Measurements from ENCODE around the gene NME3.

Gene NME3

DNA sequence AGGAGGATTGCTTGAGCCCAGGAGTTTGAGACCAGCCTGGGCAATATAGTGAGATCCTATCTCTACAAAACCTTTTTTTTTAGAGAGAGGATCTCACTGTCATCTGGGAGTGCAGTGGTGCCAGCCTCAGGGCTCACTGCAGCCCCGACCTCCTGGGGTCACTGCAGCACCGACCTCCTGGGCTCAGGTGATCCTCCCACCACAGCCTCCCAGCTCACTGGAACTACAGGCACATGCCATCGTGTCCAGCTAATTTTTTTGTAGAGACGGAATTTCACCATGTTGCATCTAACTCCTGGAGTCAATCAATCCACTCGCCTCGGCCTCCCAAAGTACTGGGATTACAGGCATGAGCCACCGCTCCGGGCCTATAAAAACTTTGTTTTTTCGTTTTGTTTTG is 50.0 kb downstream of the NME3 start:
- no peak for DNase-seq

Data from left hindlimb (tissue), 1 donor.